GM12878 (cell line): ENCODE data around the gene ZNF599. TPM values are rescaled to one million over a fixed set of nuclear protein-coding genes. Genes with fewer than 3 reads are reported as not detected.

Experiments used
- ATAC-seq: fragments of 200-7000 bp; cut with Tn5 transposase; 3 replicates; pipeline ENCODE4 v1.9.1; 2020; ENCODE audit warnings: mild to moderate bottlenecking, moderate library complexity
- BruUV-seq: library from RNA; stranded (reverse); fragments of 400-500 nt; replicated peaks from 2 replicates; lab custom pipeline; 2021; lab: Mats Ljungman, UMichigan
- CTCF ChIA-PET: fragments of 300-600 bp; sonication (Branson Sonifier 250); formaldehyde crosslinking; extraction: SDS; loops from one replicate; lab custom pipeline; 2021; ENCODE audit warnings: inconsistent platforms; lab: Yijun Ruan, JAX
- POLR2A ChIA-PET: fragments of 350-600 bp; formaldehyde crosslinking; extraction: SDS; loops from one replicate; lab custom pipeline; 2021; ENCODE audit warnings: inconsistent platforms; lab: Charles Lee
- RAD21 ChIA-PET: fragments of 300-600 bp; sonication (Branson Sonifier 250); formaldehyde crosslinking; loops from one replicate; lab custom pipeline; 2023; ENCODE audit warnings: antibody characterized with exemption; ENCODE audit not compliant: unreplicated experiment; lab: Charles Lee
- SMC1A ChIA-PET: fragments of 300-600 bp; sonication (Branson Sonifier 250); formaldehyde crosslinking; loops from one replicate; lab custom pipeline; 2023; ENCODE audit not compliant: unreplicated experiment, uncharacterized antibody; lab: Charles Lee
- DNase-seq: peaks from one replicate; pipeline ENCODE4 v3.0.0-alpha.2; 2011; ENCODE audit warnings: low read depth, low spot score
- FAIRE-seq: peaks from 3 replicates; lab custom pipeline; 2011; peaks lifted over from hg19 to GRCh38; lab: Jason Lieb, UNC
- H2AFZ ChIP-seq: 2 replicates; pipeline ENCODE4 v1.6.0; 2011; ENCODE audit warnings: low read depth, low read length, control low read depth; ENCODE audit not compliant: control insufficient read depth
- H3K27ac ChIP-seq: 2 replicates; pipeline ENCODE4 v1.5.1; 2011; ENCODE audit warnings: control low read depth; ENCODE audit not compliant: control insufficient read depth, insufficient read depth
- H3K27me3 ChIP-seq, 2 experiments: replicated peaks in 1 of 2; 2 replicates each; pipeline versions ENCODE4 v1.6.0 to v1.6.1; 2011; ENCODE audit warnings: low read length in 1 of 2; ENCODE audit not compliant: control insufficient read depth in 2 of 2, insufficient read depth in 2 of 2
- H3K36me3 ChIP-seq, 2 experiments: 2 replicates each; pipeline ENCODE4 v1.5.1; 2011; ENCODE audit warnings: low read length in 1 of 2; ENCODE audit not compliant: control insufficient read depth in 2 of 2, insufficient read depth in 2 of 2
- H3K4me1 ChIP-seq: 2 replicates; pipeline ENCODE4 v1.6.1; 2011; ENCODE audit warnings: mild to moderate bottlenecking, low read length, moderate library complexity, mixed read lengths; ENCODE audit not compliant: control insufficient read depth, insufficient read depth
- H3K4me2 ChIP-seq: 2 replicates; pipeline ENCODE4 v1.6.0; 2011; ENCODE audit warnings: control low read depth; ENCODE audit not compliant: control insufficient read depth, insufficient read depth
- H3K4me3 ChIP-seq: fragments of 200-600 bp; sonication (generic); 2 replicates; pipeline ENCODE4 v1.5.1; 2016
- H3K79me2 ChIP-seq: 2 replicates; pipeline ENCODE4 v1.6.0; 2011; ENCODE audit warnings: low read length; ENCODE audit not compliant: control insufficient read depth, insufficient read depth
- H3K9ac ChIP-seq: 2 replicates; pipeline ENCODE4 v1.8.0; 2011; ENCODE audit warnings: low read length, control low read depth, mixed read lengths; ENCODE audit not compliant: control insufficient read depth, insufficient read depth
- H3K9me3 ChIP-seq: replicated peaks from 3 replicates; pipeline ENCODE4 v1.5.1; 2011; ENCODE audit warnings: mild to moderate bottlenecking, low read length; ENCODE audit not compliant: control insufficient read depth, insufficient read depth
- H4K20me1 ChIP-seq: 2 replicates; pipeline ENCODE4 v1.6.0; 2011; ENCODE audit not compliant: control insufficient read depth, insufficient read depth
- BCL11A ChIP-seq: IDR thresholded peaks from 2 replicates; pipeline ENCODE4 v1.6.1; 2011; ENCODE audit warnings: low read depth, low read length
- CREM ChIP-seq: IDR thresholded peaks from 2 replicates; pipeline ENCODE4 v1.6.1; 2014; ENCODE audit warnings: antibody characterized with exemption, low read depth
- EP300 ChIP-seq, 2 experiments: fragments of 150-350 bp in 1 of 2; IDR thresholded peaks; 2 replicates each; pipeline ENCODE4 v1.6.1; 2011 to 2012; ENCODE audit warnings: low read depth in 2 of 2, low read length in 2 of 2, borderline replicate concordance in 1 of 2, improper control_type of control experiment in 1 of 2, inconsistent platforms in 1 of 2; ENCODE audit not compliant: control insufficient read depth in 1 of 2
- LARP7 ChIP-seq: fragments of 450-650 bp; IDR thresholded peaks from 2 replicates; pipeline ENCODE4 v1.6.1; 2017; ENCODE audit warnings: mild to moderate bottlenecking
- RFX5 ChIP-seq: IDR thresholded peaks from 2 replicates; pipeline ENCODE4 v1.6.1; 2011; ENCODE audit warnings: low read depth, low read length, improper control_type of control experiment
- RUNX3 ChIP-seq: IDR thresholded peaks from 2 replicates; pipeline ENCODE4 v1.6.1; 2012; ENCODE audit warnings: low read length, inconsistent platforms
- SMARCA5 ChIP-seq: fragments of 450-650 bp; IDR thresholded peaks from 2 replicates; pipeline ENCODE4 v1.6.1; 2017; ENCODE audit warnings: mild to moderate bottlenecking
- SREBF1 ChIP-seq: IDR thresholded peaks from 2 replicates; pipeline ENCODE4 v1.6.1; 2012; ENCODE audit warnings: mild to moderate bottlenecking, low read length
- STAT1 ChIP-seq: fragments of 450-650 bp; conservative IDR thresholded peaks from 2 replicates; pipeline ENCODE4 v1.6.1; 2014; ENCODE audit warnings: antibody characterized with exemption, mild to moderate bottlenecking
- SUZ12 ChIP-seq: fragments of 200-600 bp; sonication (generic); IDR thresholded peaks from one replicate; pipeline ENCODE4 v1.6.1; 2018; ENCODE audit warnings: antibody characterized with exemption, mild to moderate bottlenecking; ENCODE audit not compliant: unreplicated experiment
- WGBS: methylation state at CpG from one replicate; pipeline ENCODE4 v1.1.6; 2016; ENCODE audit warnings: low lambda C conversion rate; ENCODE audit not compliant: insufficient replicate concordance, insufficient coverage; ENCODE audit errors: missing lambda C conversion rate; 5-methylcytosine and 5-hydroxymethylcytosine counted together
- in situ Hi-C: fragments of 300-500 bp; cut with MboI; formaldehyde crosslinking; loops from 9 replicates; pipeline ENCODE4 v1.14.3; 2018; ENCODE audit warnings: mixed read lengths
- intact Hi-C: fragments of 100-400 bp; cut with micrococcal nuclease; formaldehyde crosslinking; loops from one replicate; pipeline ENCODE4 v1.14.2; 2022; ENCODE audit not compliant: unreplicated experiment
- polyA plus RNA-seq, 11 experiments: library from polyadenylated mRNA; depleted of rRNA in 4 of 11; unstranded in 6 of 11; stranded (reverse) in 5 of 11; fragments of >200 nt; fragmentation: Nextera tagmentation in 4 of 11; fragmentation: Illumina TruSeq in 1 of 11; extraction: Ambion mirVana in 4 of 11; extraction: Trizol in 1 of 11; gene quantifications; 1 replicate in 1 of 11; 2 replicates in 10 of 11; pipeline versions ENCODE4 v1.2.1 to v1.2.3, GENCODE V29; 2011 to 2016; ENCODE audit warnings: inconsistent platforms in 2 of 11, missing spikeins in 2 of 11, low read depth in 1 of 11
- total RNA-seq, 4 experiments: library from RNA; depleted of rRNA in 3 of 4; stranded (reverse); fragments of >200 nt in 3 of 4; fragmentation: Illumina TruSeq in 1 of 4; extraction: Trizol in 1 of 4; gene quantifications; 2 replicates each; pipeline versions ENCODE4 v1.2.1 to v1.2.3, GENCODE V29; 2013 to 2021
- TF ChIP-seq, protein P1 (sequence below): fragments of 450-650 bp; IDR thresholded peaks from 2 replicates; pipeline ENCODE4 v1.6.1; 2017; ENCODE audit warnings: mild to moderate bottlenecking

ZNF599 gene
- total and polyA plus RNA-seq, 10 of the 15 experiments (the other 5 are each of a cell fraction or from before 2014, with no cell fraction given), result 0.27 to 4.8 (median 1.9) TPM

DNA sequence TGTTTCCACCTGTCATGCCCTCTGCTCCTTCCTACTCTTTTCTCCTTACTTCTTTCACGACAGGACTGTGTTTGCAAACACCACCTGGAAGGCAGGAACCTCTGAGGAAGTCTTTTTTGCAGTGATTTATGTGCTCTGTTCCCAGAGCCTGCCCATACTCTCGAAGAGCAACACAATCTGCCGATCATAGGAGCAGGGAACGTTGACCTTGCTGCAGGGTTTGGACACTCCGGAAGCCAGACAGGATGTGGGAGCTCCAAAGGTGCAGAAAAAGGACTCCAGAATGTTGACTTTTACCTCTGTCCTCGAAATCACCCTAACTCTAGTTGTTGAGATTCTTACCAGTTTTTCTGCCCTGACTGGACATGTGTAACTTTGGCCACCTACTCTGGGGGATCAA lies 47.6 kb downstream of the ZNF599 start:
- CTCF ChIA-PET, result no interaction called here

More for the DNA sequence above, 47.6 kb downstream of the ZNF599 start:
- Histone ChIP-seq H3K4me2 (no peak overlapping the region), H3K4me1 (no peaks in the 10 kb centered on the region), H3K27ac (no peak overlapping the region), H3K9ac (no peak overlapping the region), H3K36me3 (no peaks in the 10 kb centered on the region), H3K79me2 (no peaks in the 10 kb centered on the region), H2AFZ (no peak overlapping the region), H3K4me3 (no peak overlapping the region), H3K27me3 (no peaks in the 10 kb centered on the region), H4K20me1 (no peaks in the 10 kb centered on the region), H3K9me3 (no peaks in the 10 kb centered on the region)
- ATAC-seq (no peak), FAIRE-seq (no peak), DNase-seq (no peak)
- in situ Hi-C loops (no loop called here), intact Hi-C loops (no loop called here)
- ChIA-PET POLR2A (no interaction called here), SMC1A (no interaction called here), RAD21 (interaction anchor here (1.1 kb wide), 1 partner anchor 204 kb away, joined by 3 read pairs; no protein-coding TSS in a partner anchor)
- BruUV-seq, result no TSS peak
- 17% methylated on average over 6 of the region's 6 CpGs for WGBS
- TF ChIP-seq LARP7 (no peak), BCL11A (no peak), RFX5 (no peak), SMARCA5 (no peak), CREM (no peak), RUNX3 (no peak), SREBF1 (no peak), SUZ12 (no peak), EP300 (IDR thresholded peaks at IDR 0.05; ENCODE audit: borderline replicate concordance in 1 of 2, control insufficient read depth in 1 of 2, low read depth in 2 of 2, low read length in 2 of 2) (no peak), STAT1 (no peak)
- TF ChIP-seq, protein P1, sequence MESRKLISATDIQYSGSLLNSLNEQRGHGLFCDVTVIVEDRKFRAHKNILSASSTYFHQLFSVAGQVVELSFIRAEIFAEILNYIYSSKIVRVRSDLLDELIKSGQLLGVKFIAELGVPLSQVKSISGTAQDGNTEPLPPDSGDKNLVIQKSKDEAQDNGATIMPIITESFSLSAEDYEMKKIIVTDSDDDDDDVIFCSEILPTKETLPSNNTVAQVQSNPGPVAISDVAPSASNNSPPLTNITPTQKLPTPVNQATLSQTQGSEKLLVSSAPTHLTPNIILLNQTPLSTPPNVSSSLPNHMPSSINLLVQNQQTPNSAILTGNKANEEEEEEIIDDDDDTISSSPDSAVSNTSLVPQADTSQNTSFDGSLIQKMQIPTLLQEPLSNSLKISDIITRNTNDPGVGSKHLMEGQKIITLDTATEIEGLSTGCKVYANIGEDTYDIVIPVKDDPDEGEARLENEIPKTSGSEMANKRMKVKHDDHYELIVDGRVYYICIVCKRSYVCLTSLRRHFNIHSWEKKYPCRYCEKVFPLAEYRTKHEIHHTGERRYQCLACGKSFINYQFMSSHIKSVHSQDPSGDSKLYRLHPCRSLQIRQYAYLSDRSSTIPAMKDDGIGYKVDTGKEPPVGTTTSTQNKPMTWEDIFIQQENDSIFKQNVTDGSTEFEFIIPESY, result no peak
